Endothelial cell of umbilical vein (primary cell): ENCODE results near the gene SF3B5.

Experiments used
- EZH2 ChIP-seq: IDR thresholded peaks from 2 replicates; pipeline ENCODE4 v1.6.1; 2012; ENCODE audit warnings: borderline replicate concordance, low read depth, mild to moderate bottlenecking, moderate library complexity, low read length, inconsistent platforms; ENCODE audit not compliant: severe bottlenecking
- FOS ChIP-seq: IDR thresholded peaks from 2 replicates; pipeline ENCODE4 v1.6.1; 2011; ENCODE audit warnings: mild to moderate bottlenecking, low read length, moderate library complexity, borderline replicate concordance; ENCODE audit not compliant: insufficient read depth
- GATA2 ChIP-seq: IDR thresholded peaks from 2 replicates; pipeline ENCODE4 v1.7.0; 2011; ENCODE audit warnings: low read depth, mild to moderate bottlenecking, moderate library complexity, mixed read lengths, low read length; ENCODE audit not compliant: insufficient read length, insufficient read depth
- JUN ChIP-seq: IDR thresholded peaks from 2 replicates; pipeline ENCODE4 v1.6.1; 2011; ENCODE audit warnings: borderline replicate concordance, low read depth; ENCODE audit not compliant: insufficient read length, insufficient read depth
- MYC ChIP-seq: IDR thresholded peaks from one replicate; pipeline ENCODE4 v1.6.1; 2011; ENCODE audit warnings: mild to moderate bottlenecking, low read depth, low read length
- POLR2A ChIP-seq: IDR thresholded peaks from 2 replicates; pipeline ENCODE4 v1.6.1; 2012; ENCODE audit warnings: low read depth, mild to moderate bottlenecking, control low read depth, low read length
- POLR2AphosphoS5 ChIP-seq: IDR thresholded peaks from 2 replicates; pipeline ENCODE4 v1.6.1; 2012; ENCODE audit warnings: low read depth, mild to moderate bottlenecking, control low read depth, low read length, moderate library complexity; ENCODE audit not compliant: insufficient read depth
- TF ChIP-seq, protein P1 (sequence below), 2 donors: IDR thresholded peaks; 1 replicate in 1 of 2; 2 replicates in 1 of 2; pipeline ENCODE4 v1.5.1; 2011; ENCODE audit warnings: low read length in 2 of 2, mild to moderate bottlenecking in 2 of 2, moderate library complexity in 2 of 2, control low read depth in 1 of 2, inconsistent platforms in 1 of 2, low read depth in 1 of 2; ENCODE audit not compliant: insufficient read depth in 1 of 2; ENCODE audit errors: extremely low read depth in 1 of 2
- TF ChIP-seq, protein P2 (sequence below): IDR thresholded peaks from 2 replicates; pipeline ENCODE4 v1.6.1; 2011; ENCODE audit not compliant: insufficient read depth, insufficient read length

DNA sequence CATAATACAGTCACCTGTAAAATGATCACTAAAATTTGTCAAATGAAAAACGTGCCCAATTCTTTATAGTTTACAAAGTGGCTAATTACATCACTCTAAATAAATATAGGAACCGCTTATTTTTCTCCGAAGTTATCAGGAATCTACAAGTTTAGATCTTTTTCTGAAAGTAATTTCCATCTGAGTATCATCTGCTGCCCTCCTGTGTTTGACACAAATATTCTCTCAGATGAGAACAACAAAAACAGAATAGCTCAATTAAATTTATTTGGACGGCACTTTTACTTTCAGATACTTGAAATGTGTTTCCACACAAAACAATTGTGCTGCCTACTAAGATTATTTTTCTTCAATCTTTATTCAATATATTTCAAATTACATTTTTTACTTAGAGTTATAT lies 5.0 kb downstream of the SF3B5 start:
- no peak for TF ChIP-seq POLR2A
- TF ChIP-seq, protein P1, sequence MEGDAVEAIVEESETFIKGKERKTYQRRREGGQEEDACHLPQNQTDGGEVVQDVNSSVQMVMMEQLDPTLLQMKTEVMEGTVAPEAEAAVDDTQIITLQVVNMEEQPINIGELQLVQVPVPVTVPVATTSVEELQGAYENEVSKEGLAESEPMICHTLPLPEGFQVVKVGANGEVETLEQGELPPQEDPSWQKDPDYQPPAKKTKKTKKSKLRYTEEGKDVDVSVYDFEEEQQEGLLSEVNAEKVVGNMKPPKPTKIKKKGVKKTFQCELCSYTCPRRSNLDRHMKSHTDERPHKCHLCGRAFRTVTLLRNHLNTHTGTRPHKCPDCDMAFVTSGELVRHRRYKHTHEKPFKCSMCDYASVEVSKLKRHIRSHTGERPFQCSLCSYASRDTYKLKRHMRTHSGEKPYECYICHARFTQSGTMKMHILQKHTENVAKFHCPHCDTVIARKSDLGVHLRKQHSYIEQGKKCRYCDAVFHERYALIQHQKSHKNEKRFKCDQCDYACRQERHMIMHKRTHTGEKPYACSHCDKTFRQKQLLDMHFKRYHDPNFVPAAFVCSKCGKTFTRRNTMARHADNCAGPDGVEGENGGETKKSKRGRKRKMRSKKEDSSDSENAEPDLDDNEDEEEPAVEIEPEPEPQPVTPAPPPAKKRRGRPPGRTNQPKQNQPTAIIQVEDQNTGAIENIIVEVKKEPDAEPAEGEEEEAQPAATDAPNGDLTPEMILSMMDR (IDR thresholded peaks at IDR 0.05; ENCODE audit: extremely low read depth in 1 of 2, insufficient read depth in 1 of 2, low read depth in 1 of 2, low read length in 2 of 2): no peak
- TF ChIP-seq POLR2AphosphoS5: no peak
- TF ChIP-seq GATA2: no peak
- TF ChIP-seq, protein P2, sequence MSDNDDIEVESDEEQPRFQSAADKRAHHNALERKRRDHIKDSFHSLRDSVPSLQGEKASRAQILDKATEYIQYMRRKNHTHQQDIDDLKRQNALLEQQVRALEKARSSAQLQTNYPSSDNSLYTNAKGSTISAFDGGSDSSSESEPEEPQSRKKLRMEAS: no peak
- no peak for TF ChIP-seq EZH2
- no peak for TF ChIP-seq MYC
- no peak for TF ChIP-seq FOS
- TF ChIP-seq JUN: no peak
